SW 1271 (cell line): ENCODE measurements around the gene INHBC.

ENCODE experiments used
- DNase-seq, 2 experiments: peaks; one replicate each; lab custom pipeline; 2025; lab: John Stamatoyannopoulos, UW

The INHBC gene

GRCh38 chr12:57454566-57455373 is 20.2 kb downstream of the INHBC start, which contains the start of gene INHBE:
Gene INHBE, plus strand, starts transcription at chr12:57455307. Its CDS starts 230 bp downstream, at chr12:57455537.
- no peak for DNase-seq

GRCh38 chr12:57455374-57456144 is 21.0 kb downstream of the INHBC start:
- DNase-seq: no peak

GRCh38 chr12:57456145-57456700 is 21.6 kb downstream of the INHBC start:
- peak in 1 of 2 experiments; percentile 60 for DNase-seq

- no peak for DNase-seq
Observed at GRCh38 chr12:57456737-57457490, 22.3 kb downstream of the INHBC start.

GRCh38 chr12:57458665-57459054 is 24.1 kb downstream of the INHBC start:
- no peak for DNase-seq

GRCh38 chr12:57459055-57459749 is 24.6 kb downstream of the INHBC start:
- DNase-seq: peak; percentile 83 to 94

- peak in 1 of 2 experiments; percentile 58 for DNase-seq
Observed at GRCh38 chr12:57459750-57460467, 25.3 kb downstream of the INHBC start, which contains the start of gene GLI1. Gene GLI1, plus strand, starts transcription at chr12:57459785. Its CDS starts 3,907 bp downstream, at chr12:57463692.

- peak in 1 of 2 experiments; percentile 20 for DNase-seq
Observed at GRCh38 chr12:57460468-57460784, 25.8 kb downstream of the INHBC start.

GRCh38 chr12:57460841-57461275 is 26.3 kb downstream of the INHBC start:
- DNase-seq: no peak

GRCh38 chr12:57461276-57461916 is 26.8 kb downstream of the INHBC start:
- peak in 1 of 2 experiments; percentile 34 for DNase-seq

- no peak for DNase-seq
Observed at GRCh38 chr12:57461917-57462250, 27.3 kb downstream of the INHBC start.

GRCh38 chr12:57462251-57462911 is 27.8 kb downstream of the INHBC start:
- DNase-seq: peak; percentile 86 to 94

- DNase-seq: no peak
Observed at GRCh38 chr12:57462912-57463253, 28.3 kb downstream of the INHBC start.

- DNase-seq: no peak
Observed at GRCh38 chr12:57464569-57464968, 30.0 kb downstream of the INHBC start.

- DNase-seq: no peak
Observed at GRCh38 chr12:57465030-57465746, 30.6 kb downstream of the INHBC start.

GRCh38 chr12:57465747-57466505 is 31.3 kb downstream of the INHBC start:
- no peak for DNase-seq

- DNase-seq: no peak
Observed at GRCh38 chr12:57467212-57467874, 32.8 kb downstream of the INHBC start.

GRCh38 chr12:57467915-57468314 is 33.3 kb downstream of the INHBC start:
- DNase-seq: no peak
